AG04449 (cell line): Measurements from ENCODE around the gene HSH2D.
A peak's percentile ranks its signal among the peaks of the same experiment; 100 is the strongest.

ENCODE experiments used
- CTCF ChIA-PET: fragments of 350-600 bp; formaldehyde crosslinking; extraction: SDS; loops from one replicate; lab custom pipeline; 2021; ENCODE audit warnings: antibody characterized with exemption; lab: Yijun Ruan, JAX
- POLR2A ChIA-PET: fragments of 400-600, 350-600 bp; formaldehyde crosslinking; extraction: SDS; loops from one replicate; lab custom pipeline; 2020; ENCODE audit warnings: antibody characterized with exemption, inconsistent platforms; lab: Yijun Ruan, JAX
- DNase-seq: peaks from one replicate; pipeline ENCODE4 v3.0.0-alpha.2; 2010; ENCODE audit warnings: low read depth, low spot score
- H3K4me3 ChIP-seq: 2 replicates; pipeline ENCODE4 v1.5.1; 2011; ENCODE audit warnings: low read depth, mild to moderate bottlenecking, control low read depth, low read length
- CTCF ChIP-seq: IDR thresholded peaks from one replicate; pipeline ENCODE4 v1.5.1; 2011; ENCODE audit warnings: mild to moderate bottlenecking, moderate library complexity, low read length, control low read depth, inconsistent platforms; ENCODE audit not compliant: insufficient read depth; ENCODE audit errors: missing control alignments

HSH2D gene

GRCh38 chr19:16184665-16185122, 41.2 kb downstream of the HSH2D start:
- H3K4me3 ChIP-seq = peak overlapping the region; percentile 95
- ChIA-PET CTCF (interaction anchor here (0.7 to 7.2 kb wide), 22 partner anchors 10 to 556 kb away, joined by 3 to 101 read pairs (median 4); partner anchors contain the start of genes AP1M1 and RAB8A), POLR2A (interaction anchor here (0.6 to 1.8 kb wide), 7 partner anchors 9 to 143 kb away, joined by 3 to 10 read pairs (median 3); partner anchors contain the start of genes AP1M1 and TPM4)
- DNase-seq = no peak
- TF ChIP-seq CTCF = no peak

GRCh38 chr19:16185123-16185767, 41.8 kb downstream of the HSH2D start, which contains the start of gene FAM32A:
FAM32A (plus strand) TSS chr19:16185410; CDS start chr19:16185443, 33 bp downstream.
- peak within 1 kb of the TSS; percentile 95 for H3K4me3 ChIP-seq
- peak; percentile 95 for DNase-seq
- ChIA-PET CTCF (interaction anchor here (0.7 to 7.2 kb wide), 25 partner anchors 8 to 559 kb away, joined by 3 to 101 read pairs (median 5); partner anchors contain the start of genes AP1M1 and RAB8A), POLR2A (interaction anchor here (0.6 to 1.8 kb wide), 7 partner anchors 9 to 144 kb away, joined by 3 to 10 read pairs (median 3); partner anchors contain the start of genes AP1M1 and TPM4)
- peak; percentile 5 for TF ChIP-seq CTCF

- POLR2A ChIA-PET = interaction anchor here (0.7 to 1.8 kb wide), 5 partner anchors 12 to 145 kb away, joined by 3 to 10 read pairs (median 4); partner anchors contain the start of genes AP1M1 and TPM4
- H3K4me3 ChIP-seq = peak overlapping the region; percentile 95
- CTCF ChIA-PET = interaction anchor here (0.7 to 7.2 kb wide), 25 partner anchors 9 to 559 kb away, joined by 3 to 101 read pairs (median 4); partner anchors contain the start of genes AP1M1 and RAB8A
- no peak for DNase-seq
- TF ChIP-seq CTCF = peak; percentile 56
Observed at GRCh38 chr19:16185768-16186123, 42.3 kb downstream of the HSH2D start.

GRCh38 chr19:16188521-16188920, 45.0 kb downstream of the HSH2D start:
- ChIA-PET CTCF (interaction anchor here (7.2 kb wide), 1 partner anchor 147 kb away, joined by 101 read pairs; no protein-coding TSS in a partner anchor), POLR2A (no interaction called here)
- H3K4me3 ChIP-seq = no peak overlapping the region
- no peak for TF ChIP-seq CTCF
- no peak for DNase-seq

- no peak for TF ChIP-seq CTCF
- no peak for DNase-seq
- CTCF ChIA-PET = interaction anchor here (1.4 to 7.2 kb wide), 2 partner anchors 149 to 228 kb away, joined by 3 to 101 read pairs; no protein-coding TSS in a partner anchor
- POLR2A ChIA-PET = no interaction called here
- no peak overlapping the region for H3K4me3 ChIP-seq
Observed at GRCh38 chr19:16190198-16190597, 46.7 kb downstream of the HSH2D start.

- POLR2A ChIA-PET = no interaction called here
- TF ChIP-seq CTCF = no peak
Observed at GRCh38 chr19:16190736-16191135, 47.3 kb downstream of the HSH2D start.

More at GRCh38 chr19:16190736-16191135, 47.3 kb downstream of the HSH2D start:
- no peak overlapping the region for H3K4me3 ChIP-seq
- no peak for DNase-seq
- CTCF ChIA-PET = interaction anchor here (7.2 kb wide), 1 partner anchor 149 kb away, joined by 101 read pairs; no protein-coding TSS in a partner anchor
